Muscle of leg (tissue), 9 donors: ENCODE measurements around the gene FAM133A. TPM values are rescaled to one million over a fixed set of nuclear protein-coding genes. Genes with fewer than 3 reads are reported as not detected.

Experiments used
- polyA plus RNA-seq, 8 donors: library from polyadenylated mRNA; unstranded; fragments of 120-200 nt; gene quantifications; one replicate each; pipeline versions ENCODE4 v1.2.1 to v1.2.3, GENCODE V29; 2013; ENCODE audit warnings: inconsistent platforms in 1 of 8, low replicate concordance in 1 of 8; ENCODE audit not compliant: insufficient read length in 8 of 8, insufficient read depth in 1 of 8
- total RNA-seq: library from RNA; stranded (reverse); fragments of 120-200 nt; gene quantifications from one replicate; pipeline ENCODE4 v1.2.4, GENCODE V29; 2013

Gene FAM133A
- total and polyA plus RNA-seq, 9 donors, result 0.08 to 0.49 (median 0.31) TPM

Other genes starting within 250 kb of the FAM133A start
- gene NAP1L3, start 628 bp upstream of the FAM133A start, total RNA-seq, result 11.7 TPM
- gene NAP1L3, start 628 bp upstream of the FAM133A start, polyA plus RNA-seq, result 10 to 100 TPM in 4 of 8 donors, 1 to 10 TPM in 4; 6.8 to 12.9 (median 9.9) TPM